ENCODE measurements around the gene RBM8A.

GRCh38 chr1:145912128-145912641 lies 15.1 kb downstream of the RBM8A start:
- TF ChIP-seq MAZ (IDR thresholded peaks at IDR 0.05; ENCODE audit: borderline replicate concordance, low read depth, low read length): no peak
- no peak for TF ChIP-seq HOXA7 (CRISPR knock-in tag; IDR thresholded peaks at IDR 0.05)
- no peak for TF ChIP-seq CHD2 (IDR thresholded peaks at IDR 0.05; ENCODE audit: low read length, partially characterized antibody)
- no peak for TF ChIP-seq POLR2AphosphoS2 (conservative IDR thresholded peaks at IDR 0.05; ENCODE audit: low read length)
- TF ChIP-seq EP300 (IDR thresholded peaks at IDR 0.05): no peak
- TF ChIP-seq ZSCAN20 (CRISPR knock-in tag; IDR thresholded peaks at IDR 0.05): no peak
- TF ChIP-seq NR3C1 (IDR thresholded peaks at IDR 0.05): no peak

Data from A549 (cell line).